WERI-Rb-1 (cell line): ENCODE data around the gene MNX1.

Source experiments
- DNase-seq: peaks from one replicate; pipeline ENCODE4 v3.0.0-alpha.2; 2020
- H3K27ac ChIP-seq: fragments of 250-450 bp; sonication (Bioruptor Pico); 2 replicates; pipeline ENCODE4 v1.5.1; 2020; ENCODE audit warnings: mild to moderate bottlenecking, moderate library complexity
- H3K27me3 ChIP-seq: fragments of 250-450 bp; sonication (Bioruptor Pico); 2 replicates; pipeline ENCODE4 v1.5.1; 2021; ENCODE audit warnings: mild to moderate bottlenecking, low read depth, moderate library complexity; ENCODE audit not compliant: insufficient read depth, severe bottlenecking
- H3K36me3 ChIP-seq: fragments of 250-450 bp; sonication (Bioruptor Pico); 2 replicates; pipeline ENCODE4 v1.5.1; 2020; ENCODE audit warnings: mild to moderate bottlenecking, moderate library complexity
- H3K4me3 ChIP-seq: 2 replicates; pipeline ENCODE4 v1.5.1; 2011; ENCODE audit warnings: low read depth, mild to moderate bottlenecking, control low read depth, low read length
- H3K9me3 ChIP-seq: fragments of 250-450 bp; sonication (Bioruptor Pico); 2 replicates; pipeline ENCODE4 v1.5.1; 2021; ENCODE audit warnings: mild to moderate bottlenecking, moderate library complexity; ENCODE audit not compliant: severe bottlenecking
- TF ChIP-seq, protein P1 (sequence below): IDR thresholded peaks from 2 replicates; pipeline ENCODE4 v1.5.1; 2011; ENCODE audit warnings: low read depth, mild to moderate bottlenecking, control low read depth, inconsistent platforms, low read length

The MNX1 gene

DNA sequence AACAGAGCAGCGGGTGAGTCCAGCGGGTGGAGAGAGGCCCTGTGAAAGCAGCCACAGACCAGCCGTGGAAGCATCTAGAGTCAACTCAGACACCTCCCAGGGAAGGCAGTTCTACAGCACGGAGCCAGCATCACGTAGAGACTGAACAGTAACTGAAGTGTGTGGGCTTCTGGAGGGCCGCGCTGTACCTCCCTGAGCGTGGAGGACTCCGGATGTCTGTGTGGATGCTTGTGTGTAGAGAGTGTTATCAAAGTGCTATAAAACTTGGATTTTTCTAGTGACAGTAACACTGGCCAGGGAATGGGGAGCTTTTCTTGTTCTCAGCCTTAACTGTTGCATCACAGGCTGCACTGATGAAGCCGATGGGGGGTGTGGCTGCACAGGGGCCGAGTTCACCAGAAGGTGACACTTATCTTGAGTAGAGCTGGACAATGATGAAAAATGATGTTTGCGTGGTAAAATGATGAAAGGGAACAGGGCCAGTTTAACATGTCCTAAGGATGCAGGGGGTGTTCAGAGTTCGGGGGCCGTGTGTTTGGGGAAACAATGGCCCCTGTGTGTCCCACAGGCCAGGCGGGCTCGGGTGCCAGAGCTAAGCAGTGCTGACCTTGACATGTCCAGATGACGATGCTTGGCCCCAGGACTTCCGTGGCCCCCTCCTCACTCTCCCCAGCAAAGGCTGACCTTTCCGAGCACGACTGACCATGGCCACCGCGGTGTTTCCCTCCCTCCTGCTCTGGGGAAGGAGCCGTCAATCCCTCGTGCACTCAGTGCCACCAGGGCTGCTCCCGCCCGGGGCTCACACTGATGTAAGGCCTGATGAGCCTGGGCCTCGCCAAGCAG lies 21.9 kb downstream of the MNX1 start:
- no peak for DNase-seq
- TF ChIP-seq, protein P1, sequence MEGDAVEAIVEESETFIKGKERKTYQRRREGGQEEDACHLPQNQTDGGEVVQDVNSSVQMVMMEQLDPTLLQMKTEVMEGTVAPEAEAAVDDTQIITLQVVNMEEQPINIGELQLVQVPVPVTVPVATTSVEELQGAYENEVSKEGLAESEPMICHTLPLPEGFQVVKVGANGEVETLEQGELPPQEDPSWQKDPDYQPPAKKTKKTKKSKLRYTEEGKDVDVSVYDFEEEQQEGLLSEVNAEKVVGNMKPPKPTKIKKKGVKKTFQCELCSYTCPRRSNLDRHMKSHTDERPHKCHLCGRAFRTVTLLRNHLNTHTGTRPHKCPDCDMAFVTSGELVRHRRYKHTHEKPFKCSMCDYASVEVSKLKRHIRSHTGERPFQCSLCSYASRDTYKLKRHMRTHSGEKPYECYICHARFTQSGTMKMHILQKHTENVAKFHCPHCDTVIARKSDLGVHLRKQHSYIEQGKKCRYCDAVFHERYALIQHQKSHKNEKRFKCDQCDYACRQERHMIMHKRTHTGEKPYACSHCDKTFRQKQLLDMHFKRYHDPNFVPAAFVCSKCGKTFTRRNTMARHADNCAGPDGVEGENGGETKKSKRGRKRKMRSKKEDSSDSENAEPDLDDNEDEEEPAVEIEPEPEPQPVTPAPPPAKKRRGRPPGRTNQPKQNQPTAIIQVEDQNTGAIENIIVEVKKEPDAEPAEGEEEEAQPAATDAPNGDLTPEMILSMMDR = no peak
- no peaks in the 10 kb centered on the region for H3K27me3 ChIP-seq
- no peak overlapping the region for H3K27ac ChIP-seq
- H3K4me3 ChIP-seq = no peak overlapping the region
- H3K36me3 ChIP-seq = no peaks in the 10 kb centered on the region
- no peaks in the 10 kb centered on the region for H3K9me3 ChIP-seq

DNA sequence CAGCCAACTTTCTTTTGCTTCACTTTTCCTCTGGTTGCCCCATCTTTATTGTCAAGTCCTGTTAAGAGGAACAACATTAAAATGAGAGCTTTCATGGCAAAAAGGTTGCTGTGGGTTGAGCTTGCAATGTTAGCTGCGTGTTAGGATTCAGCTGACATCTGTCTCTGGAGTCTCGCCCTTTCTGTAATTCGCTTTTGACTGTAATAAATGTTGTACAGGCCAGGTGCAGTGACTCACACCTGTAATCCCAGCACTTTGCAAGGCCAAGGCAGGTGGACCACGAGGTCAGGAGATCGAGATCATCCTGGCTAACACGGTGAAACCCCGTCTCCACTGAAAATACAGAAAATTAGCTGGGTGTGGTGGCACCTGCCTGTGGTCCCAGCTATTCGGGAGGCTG lies 24.1 kb downstream of the MNX1 start:
- H3K27me3 ChIP-seq = no peaks in the 10 kb centered on the region
- TF ChIP-seq, protein P1 = no peak
- no peak for DNase-seq
- H3K36me3 ChIP-seq = no peaks in the 10 kb centered on the region
- H3K4me3 ChIP-seq = no peak overlapping the region
- no peak overlapping the region for H3K27ac ChIP-seq
- no peaks in the 10 kb centered on the region for H3K9me3 ChIP-seq

DNA sequence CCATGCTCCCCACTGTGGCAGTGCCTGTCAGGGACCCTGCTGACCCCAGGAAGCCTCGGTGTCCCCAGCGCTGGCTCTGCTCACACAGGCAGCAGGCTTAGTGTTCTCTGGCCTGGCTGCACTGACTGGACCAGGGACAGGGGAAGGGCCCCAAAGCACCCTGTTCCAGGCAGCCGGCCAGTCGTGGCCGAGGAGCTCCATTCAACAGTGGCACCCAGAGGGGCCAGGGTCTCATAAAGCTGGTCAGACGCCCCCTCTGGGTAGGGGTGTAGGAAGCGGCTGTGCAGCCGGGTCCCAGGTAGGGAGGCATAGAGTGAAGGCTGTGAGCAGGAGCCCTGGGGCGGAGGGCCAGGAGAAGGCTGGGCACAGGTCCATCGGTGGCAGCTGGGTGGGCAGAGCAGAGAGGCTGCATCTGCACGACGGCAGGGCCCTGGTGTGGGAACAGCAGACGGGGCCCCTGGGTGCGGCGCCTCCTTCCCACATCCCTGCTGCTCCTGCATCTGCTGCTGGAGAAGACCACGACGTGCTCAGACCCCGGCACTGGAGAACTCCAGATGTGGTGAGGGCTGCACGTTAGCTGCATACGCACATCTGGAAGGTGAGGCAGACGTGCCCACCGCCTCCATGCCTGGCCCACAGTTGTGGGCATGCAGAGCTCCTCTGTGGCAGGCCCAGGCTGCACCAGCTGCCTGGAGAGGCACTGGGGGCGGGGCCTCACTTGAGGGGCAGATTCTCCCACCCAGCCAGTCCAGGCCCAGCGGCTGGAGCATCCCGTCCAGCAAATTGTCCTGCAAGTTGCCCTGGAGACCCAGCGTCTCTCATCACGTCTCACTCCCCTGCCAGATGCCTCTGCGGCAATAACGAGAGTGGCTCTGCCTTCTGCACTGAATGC lies 25.1 kb downstream of the MNX1 start:
- TF ChIP-seq, protein P1 = no peak
- no peaks in the 10 kb centered on the region for H3K27me3 ChIP-seq
- H3K36me3 ChIP-seq = no peaks in the 10 kb centered on the region
- no peak overlapping the region for H3K4me3 ChIP-seq
- no peak for DNase-seq
- no peaks in the 10 kb centered on the region for H3K9me3 ChIP-seq
- no peak overlapping the region for H3K27ac ChIP-seq

DNA sequence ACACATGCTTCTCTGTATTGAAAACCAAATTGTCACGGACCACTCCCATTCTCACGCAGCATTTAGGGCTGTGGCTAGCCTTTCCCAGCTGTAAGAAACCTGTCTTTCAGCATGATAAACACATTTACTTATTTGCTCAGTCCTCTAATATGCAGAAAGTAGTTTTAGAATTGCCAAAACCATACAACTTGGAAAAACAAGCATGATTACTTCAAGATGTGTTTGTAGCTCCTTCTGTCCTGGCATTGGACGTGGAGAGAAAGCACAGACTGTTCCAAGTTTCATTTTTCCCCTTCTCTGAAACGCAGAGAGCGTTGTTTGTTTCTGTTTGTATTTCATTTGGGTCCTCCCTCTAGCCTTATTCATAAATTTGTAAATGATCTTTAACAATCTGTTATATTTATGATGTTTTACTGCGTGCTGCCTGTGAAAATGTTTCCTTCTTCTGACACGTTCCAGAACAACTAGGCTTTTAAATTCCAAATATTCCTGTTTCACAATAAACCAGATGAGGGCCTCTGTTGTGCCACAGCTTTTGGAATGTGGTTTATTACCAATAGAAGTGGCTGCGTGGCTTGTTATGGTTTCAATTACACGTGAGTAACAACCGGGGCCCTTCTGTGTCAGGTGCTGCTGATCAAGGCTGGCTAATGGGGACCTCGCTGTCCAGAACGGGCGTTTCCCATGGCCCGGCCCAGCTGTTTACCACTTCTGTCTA lies 26.1 kb downstream of the MNX1 start:
- DNase-seq = no peak

DNA sequence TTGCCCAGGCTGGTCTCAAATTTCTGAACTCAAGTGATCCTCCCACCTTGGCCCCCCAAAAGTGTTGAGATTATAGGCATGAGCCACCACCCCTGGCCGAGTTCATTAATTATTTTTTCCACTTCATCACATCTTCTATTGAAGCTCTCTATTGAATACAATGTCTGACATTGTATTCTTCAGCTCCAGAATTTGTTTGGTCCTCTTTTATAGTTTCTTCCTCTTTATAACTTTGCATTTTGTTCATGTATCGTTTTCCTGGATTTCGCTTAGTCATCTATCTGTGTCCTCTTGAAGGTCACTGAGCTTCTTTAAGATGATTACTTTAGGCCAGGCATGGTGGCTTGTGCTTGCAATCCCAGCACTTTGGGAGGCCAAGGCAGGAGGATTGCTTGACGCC lies 30.8 kb downstream of the MNX1 start:
- Histone ChIP-seq H3K9me3 (peaks cover 3% of the 10 kb centered on the region), H3K4me3 (no peak overlapping the region), H3K27ac (no peak overlapping the region), H3K27me3 (no peaks in the 10 kb centered on the region), H3K36me3 (no peaks in the 10 kb centered on the region; the same call in 1 of the 2 replicates)
- DNase-seq = no peak
- TF ChIP-seq, protein P1 = no peak

More for the DNA sequence above, 26.1 kb downstream of the MNX1 start:
- Histone ChIP-seq H3K27me3 (no peaks in the 10 kb centered on the region), H3K9me3 (peaks cover 3% of the 10 kb centered on the region), H3K36me3 (no peaks in the 10 kb centered on the region), H3K27ac (no peak overlapping the region), H3K4me3 (no peak overlapping the region)
- TF ChIP-seq, protein P1 = no peak
